ENCODE measurements around the gene CASP10.

DNA sequence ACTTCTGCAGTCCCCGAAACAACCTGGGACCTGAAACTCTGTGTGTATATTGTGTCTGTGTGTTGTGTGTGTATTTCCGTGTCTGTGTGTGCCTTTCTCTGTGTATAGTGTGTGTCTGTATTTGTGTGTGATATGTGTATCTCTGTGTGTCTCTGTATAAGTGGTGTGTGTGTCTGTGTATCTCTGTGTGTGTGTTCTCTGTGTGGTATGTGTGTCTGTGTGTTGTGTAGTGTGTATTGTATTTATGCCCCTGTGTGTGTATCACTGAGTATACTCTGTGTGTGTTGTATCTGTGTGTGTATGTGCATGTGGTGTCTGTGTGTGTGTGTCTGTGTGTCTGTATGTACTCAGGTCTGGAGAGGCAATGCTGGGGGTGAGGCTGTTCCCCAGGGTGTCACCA is 89.0 kb downstream of the CASP10 start:
- TF ChIP-seq CTCF (IDR thresholded peaks at IDR 0.05) (no peak), EZH2 (IDR thresholded peaks at IDR 0.05; ENCODE audit: borderline replicate concordance, insufficient read depth, low read depth, low read length, poor library complexity, severe bottlenecking) (no peak)
